Esophagus squamous epithelium (tissue), 4 donors: ENCODE data around the gene TIAL1.

Experiments used
- POLR2A ChIP-seq, 4 donors: fragments of 450-650 bp; IDR thresholded peaks; one replicate each; pipeline ENCODE4 v1.6.1; 2017; ENCODE audit warnings: antibody characterized with exemption in 4 of 4, mild to moderate bottlenecking in 4 of 4, moderate library complexity in 3 of 4
- TF ChIP-seq, protein P1 (sequence below), 6 experiments: fragments of 450-650 bp in 4 of 6; fragments of 200-600 bp in 2 of 6; sonication (generic) in 2 of 6; IDR thresholded peaks; one replicate each; pipeline ENCODE4 v1.5.1; 2016 to 2019; ENCODE audit warnings: antibody characterized with exemption in 6 of 6, mild to moderate bottlenecking in 4 of 6, moderate library complexity in 4 of 6

DNA sequence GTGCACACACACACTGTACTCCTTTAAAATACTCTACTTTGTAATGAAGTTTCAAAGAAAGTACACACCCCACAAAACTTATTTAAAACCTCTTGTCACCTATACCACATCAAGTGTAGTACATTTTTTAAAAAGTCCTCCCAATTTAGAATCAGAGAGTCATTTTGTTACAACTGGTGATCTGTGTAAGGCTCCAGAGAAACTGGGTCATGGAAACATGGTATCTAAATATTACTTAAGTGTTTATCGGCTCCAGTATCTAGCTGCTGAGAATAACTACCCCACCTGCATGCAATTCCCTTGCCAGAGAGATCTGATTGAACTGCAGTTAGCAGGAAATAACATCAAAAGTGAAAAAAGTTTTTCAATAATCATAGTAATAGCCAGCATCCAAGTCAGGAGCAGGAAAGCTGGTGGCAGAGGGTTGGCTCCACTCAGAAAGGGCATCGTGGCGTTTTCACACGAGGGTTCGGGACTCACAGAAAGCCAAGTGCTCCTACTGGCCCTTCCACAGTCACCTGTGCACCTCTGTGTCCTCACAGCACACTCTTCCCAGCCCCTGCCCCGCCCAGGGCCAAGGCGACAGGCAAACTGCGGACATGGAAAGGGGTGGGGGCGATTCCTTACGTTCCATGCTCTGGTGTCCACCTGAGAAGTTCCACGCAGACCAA, 60.8 kb downstream of the TIAL1 start:
- TF ChIP-seq, protein P1, sequence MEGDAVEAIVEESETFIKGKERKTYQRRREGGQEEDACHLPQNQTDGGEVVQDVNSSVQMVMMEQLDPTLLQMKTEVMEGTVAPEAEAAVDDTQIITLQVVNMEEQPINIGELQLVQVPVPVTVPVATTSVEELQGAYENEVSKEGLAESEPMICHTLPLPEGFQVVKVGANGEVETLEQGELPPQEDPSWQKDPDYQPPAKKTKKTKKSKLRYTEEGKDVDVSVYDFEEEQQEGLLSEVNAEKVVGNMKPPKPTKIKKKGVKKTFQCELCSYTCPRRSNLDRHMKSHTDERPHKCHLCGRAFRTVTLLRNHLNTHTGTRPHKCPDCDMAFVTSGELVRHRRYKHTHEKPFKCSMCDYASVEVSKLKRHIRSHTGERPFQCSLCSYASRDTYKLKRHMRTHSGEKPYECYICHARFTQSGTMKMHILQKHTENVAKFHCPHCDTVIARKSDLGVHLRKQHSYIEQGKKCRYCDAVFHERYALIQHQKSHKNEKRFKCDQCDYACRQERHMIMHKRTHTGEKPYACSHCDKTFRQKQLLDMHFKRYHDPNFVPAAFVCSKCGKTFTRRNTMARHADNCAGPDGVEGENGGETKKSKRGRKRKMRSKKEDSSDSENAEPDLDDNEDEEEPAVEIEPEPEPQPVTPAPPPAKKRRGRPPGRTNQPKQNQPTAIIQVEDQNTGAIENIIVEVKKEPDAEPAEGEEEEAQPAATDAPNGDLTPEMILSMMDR (IDR thresholded peaks at IDR 0.05) = no peak
- no peak for TF ChIP-seq POLR2A (IDR thresholded peaks at IDR 0.05)
